Fibroblast of skin of right biceps (primary cell): ENCODE results near the gene CSTPP1.
A peak's percentile ranks its signal among the peaks of the same experiment; 100 is the strongest.

Experiments
- DNase-seq: peaks from one replicate; pipeline ENCODE4 v3.0.0-alpha.2; 2013

Gene CSTPP1

DNA sequence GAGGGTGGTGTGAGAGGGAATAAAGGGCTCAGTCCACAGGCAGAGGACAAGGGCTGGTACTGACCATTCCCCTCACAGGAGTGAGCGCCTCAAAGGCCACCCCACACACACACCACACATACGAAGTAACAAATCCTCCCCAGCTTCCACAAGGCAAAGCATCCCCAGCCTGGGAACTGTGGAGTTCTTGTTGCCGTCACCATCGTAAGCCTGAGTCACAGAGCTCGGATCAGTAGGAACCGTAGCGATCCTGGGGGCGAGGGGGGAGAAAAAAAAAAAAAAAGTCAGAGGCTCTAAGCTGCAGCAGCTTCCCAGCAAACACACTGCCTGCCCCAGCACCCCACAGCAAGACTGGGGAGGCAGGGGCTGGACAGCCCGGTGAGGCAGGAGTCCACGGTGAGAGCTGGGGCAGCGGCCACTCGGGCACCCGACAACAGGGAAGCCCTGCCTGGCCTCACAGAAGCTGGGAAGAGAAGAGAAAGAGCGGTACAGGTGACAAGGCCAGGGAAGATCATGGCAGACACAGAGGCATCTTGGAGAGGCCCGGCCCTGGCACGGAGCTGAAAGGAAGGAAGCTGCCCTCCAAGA, 228.8 kb downstream of the CSTPP1 start:
- DNase-seq: no peak

DNA sequence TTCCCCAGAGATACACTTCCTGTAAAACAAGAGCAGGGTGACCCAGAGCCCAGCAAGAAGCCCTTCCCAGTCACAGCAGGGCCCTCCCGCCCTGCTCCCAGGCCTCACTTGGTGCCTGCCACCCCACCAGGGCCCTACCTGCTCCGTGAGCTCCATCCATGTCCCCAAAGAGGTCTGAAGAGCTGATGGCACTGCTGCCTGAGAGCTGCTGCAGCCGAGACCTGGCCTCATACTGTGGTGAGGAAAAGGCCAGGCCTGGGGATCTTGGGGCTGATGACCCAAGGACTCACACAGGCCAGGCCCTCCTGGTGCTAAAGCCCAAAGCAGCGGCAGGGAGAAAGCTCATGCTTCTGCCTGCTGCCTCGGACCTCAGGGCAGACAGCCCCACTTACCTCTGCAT, 229.8 kb downstream of the CSTPP1 start:
- no peak for DNase-seq

DNA sequence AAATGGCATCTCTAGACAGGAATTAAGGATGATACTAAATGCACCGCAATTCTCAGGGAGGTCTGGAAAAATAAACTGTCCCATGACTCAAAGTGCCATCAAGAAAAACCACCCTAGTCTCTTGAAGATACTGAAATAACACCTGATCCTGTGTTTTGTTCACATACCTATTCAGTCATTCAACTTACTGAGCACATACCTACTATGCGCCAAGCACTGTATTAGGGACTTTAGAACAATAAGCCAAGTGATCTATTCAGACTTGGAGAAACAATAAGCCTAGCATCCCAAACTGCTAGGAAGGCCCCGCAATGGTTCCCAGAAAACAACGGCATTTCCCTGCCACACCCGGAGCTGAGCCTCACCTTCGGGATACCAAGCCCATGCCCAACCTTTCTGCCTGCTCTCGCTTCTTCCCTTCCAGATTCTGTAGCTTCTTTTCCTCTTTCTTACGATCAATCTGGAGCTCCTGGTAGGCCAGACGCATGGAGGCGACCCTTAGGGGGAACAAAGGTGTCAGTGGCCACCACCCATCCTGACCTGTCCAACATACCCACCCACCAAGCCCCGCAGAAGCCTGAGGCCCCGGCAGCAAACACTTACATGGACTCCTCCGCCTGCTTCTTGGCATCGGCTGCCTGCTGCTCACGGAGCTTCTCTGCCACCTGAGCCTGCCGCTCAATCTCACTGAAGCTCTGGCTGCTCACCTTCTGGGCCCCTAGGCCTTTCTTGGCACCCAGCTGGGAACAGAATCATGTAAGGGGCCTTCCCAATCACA, 234.7 kb downstream of the CSTPP1 start:
- no peak for DNase-seq

DNA sequence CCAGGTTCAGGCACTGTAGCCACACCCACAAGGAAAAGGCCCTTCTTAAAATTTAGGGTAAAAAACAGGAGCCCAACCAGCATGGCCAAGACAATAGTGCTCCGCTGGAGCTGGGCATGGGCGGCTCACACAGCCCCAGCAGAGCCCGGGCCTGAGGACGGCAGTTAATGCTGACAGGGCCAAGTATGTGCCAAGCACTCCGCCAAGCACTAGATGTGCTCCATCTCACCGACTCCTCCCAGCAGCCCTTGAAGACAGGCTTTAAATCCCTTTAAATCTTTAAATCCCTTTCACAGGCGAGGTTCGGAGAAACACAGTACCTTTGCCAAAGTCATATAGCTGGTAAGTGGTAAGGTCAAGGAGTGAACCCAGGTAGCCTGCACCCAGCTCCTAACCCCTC, 235.3 kb downstream of the CSTPP1 start:
- DNase-seq: no peak

DNA sequence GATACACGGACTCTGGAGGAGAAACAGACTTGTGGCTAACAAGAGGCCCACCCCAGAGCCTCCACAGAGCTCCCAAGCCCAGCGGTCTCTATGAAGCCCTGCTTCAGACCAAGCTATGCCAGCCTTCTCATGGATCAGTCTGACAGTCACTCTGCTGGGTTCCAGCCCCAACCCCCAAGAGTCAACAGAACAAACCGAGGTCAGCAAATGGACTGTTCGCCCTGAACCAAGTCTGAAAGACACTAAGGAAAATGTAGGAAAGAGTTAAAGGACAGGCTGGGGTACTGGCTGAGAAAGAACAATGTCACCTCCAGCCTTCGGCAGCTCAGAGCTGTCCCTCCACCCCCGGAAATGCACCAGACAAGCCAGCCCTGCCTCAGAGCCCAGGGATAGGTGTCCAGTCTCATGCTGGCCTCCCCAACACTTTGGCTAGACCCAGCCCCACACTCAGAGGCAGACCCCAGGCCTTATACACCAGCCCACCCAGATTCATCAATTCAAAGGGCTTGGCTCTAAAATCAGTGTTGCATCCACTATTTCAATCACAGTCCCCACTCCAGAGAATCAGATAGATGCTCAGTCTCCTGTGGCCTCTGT, 236.3 kb downstream of the CSTPP1 start:
- DNase-seq: no peak

DNA sequence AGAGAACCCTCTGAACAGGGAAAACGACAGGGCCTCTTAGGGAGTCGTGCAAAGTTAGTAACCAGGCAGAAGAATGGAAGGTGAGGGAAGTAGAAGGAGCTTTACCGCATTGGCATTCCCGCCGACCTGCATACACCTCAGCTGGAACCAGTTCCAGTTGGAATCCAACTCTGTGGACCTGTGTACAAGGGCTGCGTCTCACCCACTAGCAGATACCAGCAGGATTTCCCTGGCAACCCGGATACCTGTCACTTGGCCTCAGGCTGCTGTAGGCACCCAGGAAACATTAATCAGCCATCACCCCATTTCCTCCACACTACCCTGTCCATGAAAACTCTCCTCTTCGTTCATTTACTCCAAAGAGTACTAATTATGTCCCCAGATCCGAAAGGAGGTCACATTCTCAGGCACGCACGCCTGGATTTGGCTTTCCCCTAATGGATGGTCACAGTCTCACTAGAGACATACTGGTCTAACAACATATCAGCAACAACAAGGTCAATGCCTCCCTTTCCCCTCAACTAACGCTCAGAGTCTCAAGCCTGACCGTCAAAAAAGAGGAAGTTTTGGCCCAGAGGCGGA, 239.3 kb downstream of the CSTPP1 start:
- DNase-seq: no peak

DNA sequence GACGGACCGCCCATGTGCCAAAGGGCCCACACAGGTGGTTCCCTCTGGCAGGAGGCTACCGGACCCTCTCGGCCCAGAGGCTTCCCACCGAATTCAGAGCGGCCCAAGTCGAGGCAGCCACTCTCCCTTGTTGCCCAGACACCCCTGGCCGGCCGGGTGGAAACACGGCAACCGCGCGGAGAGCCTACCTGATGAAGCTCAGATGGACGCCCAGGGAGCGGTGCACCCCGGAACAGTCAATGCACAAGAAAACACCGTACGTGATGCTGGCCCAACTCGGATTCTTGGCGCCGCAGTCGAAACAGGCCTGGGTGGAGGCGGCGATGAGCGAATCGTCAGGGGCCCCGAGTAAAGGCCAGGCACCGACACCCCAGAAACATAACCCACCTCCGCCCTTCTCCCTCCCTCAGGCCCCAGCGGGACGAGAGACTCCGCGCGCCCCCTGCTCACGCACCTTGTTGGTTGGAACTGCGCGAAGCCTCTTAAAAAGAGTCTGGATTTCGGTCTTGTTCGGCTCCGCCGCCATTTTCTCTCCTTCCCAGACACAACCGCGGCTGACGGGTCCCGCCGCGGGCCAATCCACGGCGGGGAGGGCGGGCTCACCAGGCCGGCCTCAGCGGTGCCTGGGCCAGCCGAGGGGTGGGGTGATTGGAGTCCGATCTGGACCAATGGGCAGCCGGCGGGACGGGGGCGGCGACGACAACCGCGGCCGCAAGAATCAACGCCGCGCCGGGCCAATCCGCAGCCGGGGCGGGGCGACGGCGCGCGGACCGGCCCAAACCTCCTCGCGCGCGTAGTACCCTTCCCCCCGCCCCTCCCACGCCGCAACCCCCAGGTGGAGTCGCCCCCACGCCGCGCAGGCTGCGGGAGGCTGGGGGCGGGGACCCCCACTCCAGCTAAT, 240.0 kb downstream of the CSTPP1 start, which contains the start of gene ARFGAP2:
Gene ARFGAP2, minus strand, starts transcription at position 552 of the 901 bp plus-strand sequence. Its CDS starts 26 bp downstream, at position 526.
- DNase-seq: peak; percentile 96

DNA sequence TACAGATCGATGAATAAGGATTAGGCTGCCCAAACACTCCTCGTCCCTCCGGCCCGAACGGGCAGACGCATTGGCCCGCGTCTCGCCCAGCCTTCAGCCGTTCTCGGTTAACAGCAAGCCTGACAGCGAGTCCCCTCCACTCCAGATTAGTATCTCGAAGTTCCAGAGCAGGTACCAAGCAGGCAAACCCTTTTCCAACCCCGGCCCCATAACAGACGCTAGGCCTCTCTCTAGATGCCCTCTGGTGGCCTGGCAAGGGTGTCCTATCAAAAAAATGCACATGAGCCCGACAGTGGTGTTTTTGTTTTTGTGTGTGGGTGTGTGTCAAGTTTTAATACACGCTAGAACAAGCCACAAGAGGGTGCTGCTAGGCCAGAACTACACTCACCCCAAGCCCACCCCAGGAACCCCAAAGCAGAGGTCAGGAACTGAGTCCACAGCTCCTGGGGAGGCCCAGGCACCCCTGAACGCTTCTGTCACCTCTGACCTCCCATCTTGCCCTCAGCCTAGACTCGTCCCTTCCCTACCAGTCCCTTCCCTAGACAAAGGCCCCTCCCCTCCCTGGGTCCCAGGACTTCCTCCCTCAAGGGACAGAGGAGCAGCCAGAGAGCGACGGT, 240.8 kb downstream of the CSTPP1 start:
- DNase-seq: peak; percentile 82

DNA sequence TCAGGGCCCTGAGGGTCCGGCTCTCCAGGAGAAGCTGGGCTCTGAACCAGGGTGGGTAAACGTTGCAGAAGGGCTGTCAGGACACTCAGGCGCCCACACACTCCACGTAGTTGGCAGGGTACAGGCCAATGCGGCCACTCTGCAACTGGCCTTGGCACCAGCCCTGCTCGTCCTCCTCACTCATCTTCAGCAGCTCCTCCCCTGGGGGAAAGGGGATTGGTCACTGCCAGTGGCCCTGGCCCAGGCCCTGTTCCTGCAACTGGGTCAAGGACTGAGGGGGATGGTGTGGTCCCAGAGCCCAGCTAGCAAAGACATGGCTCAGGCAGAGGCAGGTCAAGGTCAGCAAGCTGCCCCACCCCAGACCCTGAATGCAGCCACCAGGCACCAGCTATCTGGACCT, 241.3 kb downstream of the CSTPP1 start:
- DNase-seq: no peak

DNA sequence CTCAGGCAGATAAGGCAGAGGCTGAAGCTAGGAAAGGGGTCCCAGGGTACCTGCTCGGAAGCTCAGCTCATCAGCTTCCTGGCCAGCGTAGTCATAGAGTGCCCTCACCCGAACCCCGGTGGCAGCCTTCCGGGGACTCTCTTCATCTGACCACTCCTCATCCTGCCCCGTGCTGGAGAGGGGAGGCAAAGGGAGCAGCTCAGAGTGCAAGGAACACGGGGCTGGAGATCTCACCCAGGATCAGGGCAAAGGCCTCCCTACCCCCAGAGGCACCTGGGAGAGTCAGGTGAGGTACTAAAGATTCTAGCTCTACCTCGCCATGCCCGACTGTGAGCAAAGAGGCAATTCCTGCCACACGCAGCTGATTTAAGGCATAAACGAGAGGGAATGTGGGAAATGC, 241.8 kb downstream of the CSTPP1 start:
- DNase-seq: no peak

DNA sequence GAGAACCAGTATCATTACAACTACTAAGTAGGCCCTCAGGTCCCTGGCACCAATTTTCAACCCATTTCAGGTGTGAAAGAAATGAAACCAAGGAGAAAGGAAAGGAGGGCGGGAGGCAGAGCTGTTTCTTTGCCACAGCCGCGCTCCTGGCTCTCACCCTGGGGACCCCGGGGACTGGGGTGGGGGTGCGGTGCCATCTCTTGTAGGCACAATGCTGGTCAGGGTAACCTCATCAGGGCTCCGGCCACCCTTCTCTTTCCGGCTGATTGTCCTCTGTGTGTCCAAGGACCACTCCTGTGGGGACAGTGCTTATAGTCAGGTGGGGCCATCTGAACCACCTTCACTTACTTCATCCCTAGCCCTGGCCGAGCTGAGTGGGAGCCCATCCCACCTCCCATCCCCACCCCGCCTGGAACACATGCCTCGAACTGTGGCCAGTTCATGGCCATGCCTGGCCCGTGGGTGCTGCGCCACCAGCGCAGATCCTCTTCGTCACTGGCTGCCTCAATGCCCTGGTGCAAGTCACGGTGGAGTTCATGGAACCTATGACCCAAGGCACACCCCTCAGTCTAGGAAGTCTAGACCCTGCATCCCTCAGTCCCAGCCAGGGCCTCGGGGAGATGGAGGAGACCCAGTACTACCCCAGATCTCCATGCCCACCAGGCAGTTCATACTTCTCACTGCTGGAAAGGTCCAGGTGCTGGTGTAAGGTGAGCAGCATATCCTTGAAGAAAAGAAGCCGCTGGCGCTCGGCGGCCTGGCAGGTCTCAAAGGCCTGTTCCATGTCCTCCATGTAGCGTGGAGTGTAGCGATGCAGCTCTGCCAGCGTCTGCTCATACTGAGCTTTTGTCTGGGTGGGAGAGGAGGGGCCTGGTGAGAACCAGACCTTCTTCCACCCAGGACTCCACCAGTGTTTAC, 242.4 kb downstream of the CSTPP1 start:
- no peak for DNase-seq

DNA sequence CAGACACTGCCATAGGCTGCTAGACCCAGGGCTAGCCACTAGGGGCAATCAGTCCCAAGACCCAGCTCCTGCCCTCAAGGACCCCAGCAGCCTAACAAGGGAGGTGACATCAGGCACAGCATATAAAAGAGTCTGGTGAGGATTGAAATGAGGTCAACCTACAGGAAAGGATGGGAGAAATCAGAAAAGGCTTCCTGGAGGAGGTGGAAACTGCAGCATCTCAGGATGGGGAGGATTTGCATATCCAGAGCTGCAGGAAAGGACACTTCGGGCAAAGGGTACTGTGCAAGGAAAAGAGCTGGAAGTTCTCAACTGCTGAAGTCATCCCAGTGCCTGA, 243.1 kb downstream of the CSTPP1 start:
- peak; percentile 22 for DNase-seq

DNA sequence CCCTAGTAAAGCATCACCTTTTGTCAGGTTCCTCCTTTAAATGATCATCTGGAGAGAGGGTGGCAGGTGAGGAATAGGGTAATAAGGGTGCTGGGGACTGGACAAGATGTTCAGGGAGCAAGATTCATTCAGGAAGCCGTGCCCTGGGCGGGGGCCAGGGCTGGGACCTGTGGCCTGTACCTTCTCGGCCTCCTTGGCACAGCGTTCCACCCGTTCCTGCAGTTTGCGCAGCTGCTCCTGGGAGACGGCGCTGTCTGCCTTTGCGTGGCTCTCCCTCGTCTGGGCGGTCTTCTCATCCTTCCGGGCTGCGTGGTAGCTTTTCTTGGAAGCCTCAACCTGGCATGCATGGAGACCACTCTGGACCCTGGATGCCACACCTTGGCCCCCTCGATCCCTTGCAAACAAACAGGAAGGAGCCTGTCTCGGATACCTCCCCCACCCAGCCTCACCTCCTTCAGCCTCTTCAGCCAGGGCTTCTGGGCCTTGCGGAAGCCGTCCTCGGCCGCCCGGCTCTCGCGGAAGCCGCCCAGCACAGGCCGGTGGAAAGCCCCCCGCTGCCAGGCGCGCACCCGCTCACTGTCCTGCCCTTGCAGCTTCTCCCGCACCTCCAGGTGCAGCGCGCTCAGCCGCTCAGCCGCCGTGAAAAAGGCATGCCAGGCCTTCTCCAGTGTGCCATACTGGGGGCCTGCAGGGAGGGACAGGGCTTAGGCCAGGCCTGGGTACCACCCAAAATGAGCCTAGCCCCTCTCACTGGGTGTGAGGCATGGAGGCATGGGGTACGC, 243.6 kb downstream of the CSTPP1 start:
- DNase-seq: no peak

DNA sequence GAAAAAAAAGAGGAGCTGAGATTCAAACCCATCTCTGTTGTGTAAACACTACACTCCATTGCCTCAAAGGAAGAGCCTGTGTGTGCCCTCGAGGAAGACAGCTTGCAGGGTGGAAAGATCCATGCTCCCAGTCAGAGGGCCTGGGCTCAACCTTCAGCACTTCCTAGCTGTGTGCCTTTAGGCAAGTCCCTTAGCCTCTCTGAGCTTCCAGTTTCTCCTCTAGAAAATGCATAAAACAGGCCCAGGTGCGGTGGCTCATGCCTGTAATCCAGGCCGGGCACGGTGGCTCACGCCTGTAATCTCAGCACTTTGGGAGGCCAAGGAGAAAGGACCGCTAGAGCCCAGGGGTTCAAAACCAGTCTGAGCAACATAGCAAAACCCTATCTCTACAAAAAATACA, 244.7 kb downstream of the CSTPP1 start:
- no peak for DNase-seq

DNA sequence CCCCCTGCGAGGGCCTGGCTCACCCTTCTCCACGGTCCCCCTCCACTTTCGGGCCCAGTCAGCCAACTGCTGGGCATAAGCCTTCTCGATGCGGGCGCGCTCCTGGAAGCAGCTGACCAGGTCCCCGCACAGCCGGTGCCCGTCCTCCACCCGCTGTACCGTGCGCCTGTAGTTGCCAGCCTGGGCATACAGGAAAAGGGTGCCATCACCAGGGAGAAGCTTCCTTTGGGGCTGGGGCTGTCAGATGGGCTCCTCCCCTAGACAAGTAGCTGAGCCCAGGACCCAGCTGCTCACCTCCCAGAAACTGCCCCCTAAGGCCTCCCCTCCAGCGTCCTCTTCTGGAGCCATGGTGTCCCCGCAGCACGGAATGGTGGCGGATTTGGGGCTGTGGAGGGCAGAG, 245.8 kb downstream of the CSTPP1 start:
- DNase-seq: no peak

DNA sequence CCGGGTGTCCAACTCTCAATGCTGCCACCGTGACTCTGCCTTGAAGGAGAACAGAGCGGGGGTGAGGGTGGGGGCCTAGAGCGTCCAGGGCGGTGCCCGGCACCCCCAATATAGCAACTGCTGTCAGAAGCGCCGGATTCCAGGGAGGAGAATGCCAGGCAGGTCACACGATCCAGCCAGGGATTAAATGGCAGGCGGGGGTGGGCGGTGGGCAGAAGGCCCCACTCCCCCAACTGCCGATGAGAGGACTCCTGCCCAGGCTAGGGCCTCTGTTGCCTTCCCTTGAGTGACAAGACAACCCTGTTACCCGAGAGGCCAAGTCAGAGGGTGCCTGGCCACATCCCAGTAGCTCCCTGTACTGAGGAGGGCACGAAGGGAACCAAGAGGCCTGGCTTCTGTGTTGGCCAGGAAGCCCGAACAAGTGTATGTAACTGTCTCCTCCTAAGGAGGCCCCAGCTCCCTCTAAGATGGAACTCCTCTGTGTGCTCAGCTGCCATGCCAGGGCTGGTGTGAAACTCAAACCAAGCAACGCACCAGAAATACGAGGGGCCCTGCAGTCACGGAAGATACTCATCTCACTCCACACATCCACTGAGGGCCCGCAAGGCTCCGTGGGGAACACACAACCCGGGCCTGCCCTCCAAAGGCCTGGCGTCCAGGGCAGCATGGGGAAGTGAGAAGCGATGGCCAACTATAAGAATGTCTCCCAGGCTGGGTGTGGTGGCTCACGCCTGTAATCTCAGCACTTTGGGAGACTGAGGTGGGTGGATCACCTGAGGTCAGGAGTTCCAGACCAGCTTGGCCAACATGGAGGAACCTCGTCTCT, 246.7 kb downstream of the CSTPP1 start:
- no peak for DNase-seq

DNA sequence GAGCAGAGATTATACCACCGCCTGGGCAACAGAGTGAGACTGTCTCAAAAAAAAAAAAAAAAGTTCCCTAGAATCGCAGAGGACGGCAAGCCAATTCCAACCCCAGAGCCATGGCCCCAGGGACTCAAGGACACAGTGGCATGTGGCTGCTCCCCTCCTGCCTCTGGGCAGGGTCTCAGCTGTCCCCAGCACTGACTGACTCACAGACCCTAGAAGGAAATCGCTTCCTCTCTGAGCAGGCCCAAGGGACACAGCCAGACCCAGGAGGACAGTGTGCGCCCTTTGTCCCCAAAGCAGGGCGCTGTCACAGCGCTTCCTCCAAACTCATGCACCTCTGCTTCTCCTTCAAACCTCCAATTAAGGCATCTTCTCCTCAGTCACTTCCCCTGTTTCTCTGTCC, 247.4 kb downstream of the CSTPP1 start:
- DNase-seq: no peak

DNA sequence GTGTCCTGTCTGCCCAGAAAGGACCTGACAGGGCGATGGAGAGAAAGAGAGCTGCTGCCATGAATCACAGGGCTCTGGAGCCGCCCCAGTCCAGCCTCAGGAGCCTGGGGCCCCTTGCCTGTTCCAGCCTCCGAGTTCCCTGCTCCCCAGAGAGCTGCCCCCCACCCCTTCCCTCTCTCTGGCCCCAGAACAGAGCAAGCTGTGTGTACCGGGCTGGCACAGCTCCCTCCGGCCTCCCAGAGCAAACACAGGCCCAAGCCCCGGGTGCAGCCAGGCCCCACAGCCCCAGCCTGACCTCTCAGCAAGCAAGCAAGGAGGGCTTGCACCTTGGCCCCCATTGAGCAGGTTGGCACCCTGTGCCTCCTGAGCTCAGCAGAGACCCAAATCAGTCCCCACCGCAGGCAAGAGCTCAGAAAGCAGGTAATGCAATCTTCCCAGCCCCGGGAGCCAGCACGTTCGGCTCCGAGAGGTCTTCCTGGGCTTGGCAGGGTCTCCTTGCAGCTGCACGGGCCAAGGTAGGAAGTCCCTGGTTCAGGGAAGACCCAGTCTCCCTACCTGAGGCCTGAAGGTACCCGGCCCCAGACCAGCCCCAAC, 248.2 kb downstream of the CSTPP1 start:
- no peak for DNase-seq
